Left lung (tissue), 10 donors: ENCODE data around the gene GLCCI1. TPM values are rescaled to one million over a fixed set of nuclear protein-coding genes. Genes with fewer than 3 reads are reported as not detected.

Experiments used
- ATAC-seq: fragments of 200-7000 bp; cut with Tn5 transposase; one replicate; pipeline ENCODE4 v1.9.1; 2020; ENCODE audit warnings: moderate library complexity
- DNase-seq, 4 donors: peaks; one replicate each; pipeline ENCODE4 v3.0.0-alpha.2; 2013 to 2020
- H3K27ac ChIP-seq, 2 donors: fragments of 200-600 bp; sonication (generic) in 1 of 2; one replicate each; pipeline versions ENCODE4 v1.5.0 to v1.8.0; 2020 to 2021
- H3K27me3 ChIP-seq, 2 donors: fragments of 200-600 bp; sonication (generic) in 1 of 2; one replicate each; pipeline versions ENCODE4 v1.5.0 to v1.8.0; 2020 to 2021
- H3K36me3 ChIP-seq, 2 donors: fragments of 200-600 bp; sonication (generic) in 1 of 2; one replicate each; pipeline versions ENCODE4 v1.5.0 to v1.8.0; 2020 to 2021
- H3K4me1 ChIP-seq, 2 donors: fragments of 200-600 bp; one replicate each; pipeline ENCODE4 v1.8.0; 2021
- H3K4me3 ChIP-seq, 2 donors: fragments of 200-600 bp; sonication (generic) in 1 of 2; one replicate each; pipeline versions ENCODE4 v1.5.0 to v1.8.0; 2020 to 2021; ENCODE audit warnings: mild to moderate bottlenecking in 1 of 2
- H3K9me3 ChIP-seq, 2 donors: fragments of 200-600 bp; sonication (generic) in 1 of 2; one replicate each; pipeline versions ENCODE4 v1.5.0 to v1.8.0; 2020 to 2021
- intact Hi-C, 2 donors: fragments of 100-400 bp; cut with DNase I; formaldehyde crosslinking; loops; one replicate each; pipeline versions ENCODE4 v1.11.2 to v1.14.2; 2022
- polyA plus RNA-seq, 6 donors: library from polyadenylated mRNA; unstranded; fragments of 120-200 nt; gene quantifications; one replicate each; pipeline ENCODE4 v1.2.1, GENCODE V29; 2013; ENCODE audit not compliant: insufficient read length in 6 of 6
- total RNA-seq, 2 donors: library from RNA; stranded (reverse); fragmentation: NEBNext Ultra II Directional; extraction: Animal tissue kit (Norgen Biotek cat#: 25700); gene quantifications; one replicate each; pipeline ENCODE4 v1.2.1, GENCODE V29; 2021
- TF ChIP-seq, protein P1 (sequence below), 2 donors: fragments of 200-600 bp; sonication (generic) in 1 of 2; IDR thresholded peaks; one replicate each; pipeline versions ENCODE4 v1.5.0 to v1.8.0; 2021; ENCODE audit warnings: antibody characterized with exemption in 2 of 2
- donor health status: DM: no; HTN: yes; CAD: no.
- donor health status: DM: no; HTN: no; CAD: no.

Gene GLCCI1
- total and polyA plus RNA-seq, 8 donors, result 25.4 to 45.2 (median 37.1) TPM

GRCh38 chr7:7984424-7984823, 15.8 kb downstream of the GLCCI1 start:
- ATAC-seq, result no peak
- Histone ChIP-seq H3K4me3 (no peak overlapping the region), H3K27me3 (no peaks in the 10 kb centered on the region), H3K36me3 (no peaks in the 10 kb centered on the region), H3K27ac (no peak overlapping the region), H3K4me1 (peaks cover 0 to 23% of the 10 kb centered on the region in 2 donors), H3K9me3 (no peaks in the 10 kb centered on the region)
- intact Hi-C loops, result no loop called here
- DNase-seq, result no peak
- TF ChIP-seq, protein P1, sequence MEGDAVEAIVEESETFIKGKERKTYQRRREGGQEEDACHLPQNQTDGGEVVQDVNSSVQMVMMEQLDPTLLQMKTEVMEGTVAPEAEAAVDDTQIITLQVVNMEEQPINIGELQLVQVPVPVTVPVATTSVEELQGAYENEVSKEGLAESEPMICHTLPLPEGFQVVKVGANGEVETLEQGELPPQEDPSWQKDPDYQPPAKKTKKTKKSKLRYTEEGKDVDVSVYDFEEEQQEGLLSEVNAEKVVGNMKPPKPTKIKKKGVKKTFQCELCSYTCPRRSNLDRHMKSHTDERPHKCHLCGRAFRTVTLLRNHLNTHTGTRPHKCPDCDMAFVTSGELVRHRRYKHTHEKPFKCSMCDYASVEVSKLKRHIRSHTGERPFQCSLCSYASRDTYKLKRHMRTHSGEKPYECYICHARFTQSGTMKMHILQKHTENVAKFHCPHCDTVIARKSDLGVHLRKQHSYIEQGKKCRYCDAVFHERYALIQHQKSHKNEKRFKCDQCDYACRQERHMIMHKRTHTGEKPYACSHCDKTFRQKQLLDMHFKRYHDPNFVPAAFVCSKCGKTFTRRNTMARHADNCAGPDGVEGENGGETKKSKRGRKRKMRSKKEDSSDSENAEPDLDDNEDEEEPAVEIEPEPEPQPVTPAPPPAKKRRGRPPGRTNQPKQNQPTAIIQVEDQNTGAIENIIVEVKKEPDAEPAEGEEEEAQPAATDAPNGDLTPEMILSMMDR (IDR thresholded peaks at IDR 0.05), result no peak

DNA sequence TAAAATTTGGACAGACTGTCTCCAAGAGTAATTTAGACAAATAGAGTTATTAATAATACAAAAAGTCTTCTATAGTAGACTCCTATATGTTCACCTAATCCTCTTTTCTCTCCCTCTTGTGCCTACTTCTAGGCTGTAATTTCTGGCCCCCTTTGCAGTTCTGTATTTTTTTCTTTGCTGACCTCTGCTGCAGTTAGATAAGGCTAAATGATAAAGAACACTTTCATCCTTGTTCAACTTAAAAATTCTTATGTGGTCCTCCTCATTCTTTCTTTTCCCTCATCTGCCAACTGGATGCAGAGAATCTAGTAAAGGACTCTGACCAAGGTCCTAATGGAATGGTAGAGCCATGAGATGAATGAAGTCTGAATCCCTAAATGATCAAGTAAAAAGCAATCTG, 20.1 kb downstream of the GLCCI1 start:
- TF ChIP-seq, protein P1 (IDR thresholded peaks at IDR 0.05), result no peak
- intact Hi-C loops, result no loop called here
- Histone ChIP-seq H3K36me3 (no peaks in the 10 kb centered on the region), H3K27ac (no peak overlapping the region), H3K4me1 (peaks cover 6 to 22% of the 10 kb centered on the region in 2 donors), H3K27me3 (no peaks in the 10 kb centered on the region), H3K4me3 (no peak overlapping the region), H3K9me3 (peaks cover 0 to 24% of the 10 kb centered on the region in 2 donors)
- ATAC-seq, result no peak
- no peak for DNase-seq

GRCh38 chr7:7989133-7989532, 20.5 kb downstream of the GLCCI1 start:
- intact Hi-C loops, result no loop called here
- Histone ChIP-seq H3K4me1 (peaks cover 6 to 18% of the 10 kb centered on the region in 2 donors), H3K4me3 (no peak overlapping the region), H3K27ac (no peak overlapping the region), H3K27me3 (no peaks in the 10 kb centered on the region), H3K9me3 (peaks cover 0 to 24% of the 10 kb centered on the region in 2 donors), H3K36me3 (no peaks in the 10 kb centered on the region)
- TF ChIP-seq, protein P1 (IDR thresholded peaks at IDR 0.05), result no peak
- no peak for DNase-seq
- ATAC-seq, result no peak

GRCh38 chr7:7989616-7990440, 21.2 kb downstream of the GLCCI1 start:
- Histone ChIP-seq H3K4me3 (no peak overlapping the region), H3K9me3 (peaks cover 0 to 24% of the 10 kb centered on the region in 2 donors)

DNA sequence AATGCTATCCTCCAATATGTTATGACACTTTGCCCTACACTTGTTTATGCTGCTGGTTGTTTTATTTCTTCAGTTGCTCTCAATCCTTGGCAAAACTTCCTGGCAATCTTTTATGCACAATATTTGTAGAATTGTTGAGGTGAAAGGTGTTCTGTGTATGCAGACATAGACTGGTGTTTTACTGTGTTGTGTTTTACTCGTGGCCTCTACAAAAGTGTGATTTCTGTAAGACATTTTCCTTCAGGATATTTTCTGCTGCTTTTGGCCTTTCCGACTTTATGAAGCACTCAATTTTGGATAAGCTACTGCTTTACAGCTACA, 21.8 kb downstream of the GLCCI1 start:
- Histone ChIP-seq H3K9me3 (peaks cover 0 to 24% of the 10 kb centered on the region in 2 donors), H3K4me3 (no peak overlapping the region), H3K27ac (no peak overlapping the region), H3K27me3 (no peaks in the 10 kb centered on the region), H3K36me3 (no peaks in the 10 kb centered on the region), H3K4me1 (peaks cover 6 to 13% of the 10 kb centered on the region in 2 donors)
- TF ChIP-seq, protein P1 (IDR thresholded peaks at IDR 0.05), result no peak
- DNase-seq (no peak), ATAC-seq (no peak)
- intact Hi-C loops, result no loop called here

More at GRCh38 chr7:7989616-7990440, 21.2 kb downstream of the GLCCI1 start:
- TF ChIP-seq, protein P1 (IDR thresholded peaks at IDR 0.05), result no peak
- no peak for DNase-seq
- Histone ChIP-seq H3K27ac (no peak overlapping the region), H3K4me1 (peaks cover 6 to 15% of the 10 kb centered on the region in 2 donors), H3K27me3 (no peaks in the 10 kb centered on the region), H3K36me3 (no peaks in the 10 kb centered on the region)
- intact Hi-C loops, result no loop called here
- ATAC-seq, result peak; percentile 52
